GM23248 (cell line): ENCODE data around the gene GALNT10. TPM values are rescaled to one million over a fixed set of nuclear protein-coding genes. Genes with fewer than 3 reads are reported as not detected.

Experiments used
- DNase-seq: peaks from one replicate; pipeline ENCODE4 v3.0.0-alpha.2; 2015
- H2AFZ ChIP-seq: fragments of 200-600 bp; sonication (generic); 2 replicates; pipeline ENCODE4 v1.6.1; 2016; ENCODE audit warnings: antibody characterized with exemption
- H3F3A ChIP-seq: fragments of 200-600 bp; sonication (generic); 2 replicates; pipeline ENCODE4 v1.6.1; 2016; ENCODE audit warnings: mild to moderate bottlenecking, antibody characterized with exemption, mixed run types; ENCODE audit not compliant: insufficient read depth
- H3K27ac ChIP-seq: fragments of 200-600 bp; sonication (generic); 2 replicates; pipeline ENCODE4 v1.5.1; 2016; ENCODE audit warnings: mild to moderate bottlenecking
- H3K27me3 ChIP-seq: fragments of 200-600 bp; sonication (generic); replicated peaks from 2 replicates; pipeline ENCODE4 v1.6.1; 2016; ENCODE audit warnings: mild to moderate bottlenecking; ENCODE audit not compliant: insufficient read depth
- H3K36me3 ChIP-seq: fragments of 200-600 bp; sonication (generic); 2 replicates; pipeline ENCODE4 v1.6.1; 2016; ENCODE audit warnings: low read depth, mild to moderate bottlenecking
- H3K4me1 ChIP-seq: fragments of 200-600 bp; sonication (generic); 2 replicates; pipeline ENCODE4 v1.6.1; 2016; ENCODE audit warnings: mild to moderate bottlenecking; ENCODE audit not compliant: insufficient read depth
- H3K4me2 ChIP-seq: fragments of 200-600 bp; sonication (generic); one replicate; pipeline ENCODE4 v1.6.1; 2016; ENCODE audit warnings: mild to moderate bottlenecking; ENCODE audit not compliant: unreplicated experiment
- H3K4me3 ChIP-seq: fragments of 200-600 bp; sonication (generic); 2 replicates; pipeline ENCODE4 v1.5.1; 2016; ENCODE audit warnings: mild to moderate bottlenecking
- H3K79me2 ChIP-seq: fragments of 200-600 bp; sonication (generic); 2 replicates; pipeline ENCODE4 v1.6.1; 2016; ENCODE audit warnings: mild to moderate bottlenecking; ENCODE audit not compliant: insufficient read depth
- H3K9ac ChIP-seq: fragments of 200-600 bp; sonication (generic); 2 replicates; pipeline ENCODE4 v1.6.1; 2016; ENCODE audit warnings: mild to moderate bottlenecking
- H3K9me2 ChIP-seq: fragments of 200-600 bp; sonication (generic); 2 replicates; pipeline ENCODE4 v1.6.1; 2016; ENCODE audit warnings: mixed run types, mild to moderate bottlenecking, moderate library complexity; ENCODE audit not compliant: insufficient read depth
- H3K9me3 ChIP-seq: fragments of 200-600 bp; sonication (generic); one replicate; pipeline ENCODE4 v1.6.1; 2017; ENCODE audit warnings: low read depth
- H4K20me1 ChIP-seq: fragments of 200-600 bp; sonication (generic); 2 replicates; pipeline ENCODE4 v1.6.0; 2016; ENCODE audit not compliant: insufficient read depth
- EZH2 ChIP-seq: fragments of 200-600 bp; sonication (generic); IDR thresholded peaks from 2 replicates; pipeline ENCODE4 v1.6.1; 2018; ENCODE audit warnings: antibody characterized with exemption, mild to moderate bottlenecking; ENCODE audit not compliant: insufficient read depth, poor library complexity, severe bottlenecking
- EZH2phosphoT487 ChIP-seq: fragments of 200-600 bp; sonication (generic); IDR thresholded peaks from 2 replicates; pipeline ENCODE4 v1.6.1; 2018; ENCODE audit warnings: antibody characterized with exemption, moderate library complexity, mild to moderate bottlenecking, low read depth; ENCODE audit not compliant: insufficient read depth
- WGBS, 2 experiments: methylation state at CpG; one replicate each; pipeline ENCODE4 v1.1.6; 2015 to 2017; ENCODE audit warnings: low lambda C conversion rate in 2 of 2, low coverage in 1 of 2; ENCODE audit errors: missing lambda C conversion rate in 2 of 2; 5-methylcytosine and 5-hydroxymethylcytosine counted together
- in situ Hi-C: fragments of 300-500 bp; cut with MboI; formaldehyde crosslinking; loops from 2 replicates; pipeline ENCODE4 v1.15.0; 2020
- polyA plus RNA-seq: library from polyadenylated mRNA; unstranded; fragments of >200 nt; fragmentation: Nextera tagmentation; extraction: Ambion mirVana; gene quantifications from 2 replicates; pipeline ENCODE4 v1.2.1, GENCODE V29; 2016
- total RNA-seq: library from RNA; depleted of rRNA; stranded (reverse); fragments of >200 nt; shearing (Covaris generic); gene quantifications from 2 replicates; pipeline ENCODE4 v1.2.3, GENCODE V29; 2014

Gene GALNT10
- total and polyA plus RNA-seq, 2 experiments from 2014 or later, result 23.3 to 67.9 TPM

DNA sequence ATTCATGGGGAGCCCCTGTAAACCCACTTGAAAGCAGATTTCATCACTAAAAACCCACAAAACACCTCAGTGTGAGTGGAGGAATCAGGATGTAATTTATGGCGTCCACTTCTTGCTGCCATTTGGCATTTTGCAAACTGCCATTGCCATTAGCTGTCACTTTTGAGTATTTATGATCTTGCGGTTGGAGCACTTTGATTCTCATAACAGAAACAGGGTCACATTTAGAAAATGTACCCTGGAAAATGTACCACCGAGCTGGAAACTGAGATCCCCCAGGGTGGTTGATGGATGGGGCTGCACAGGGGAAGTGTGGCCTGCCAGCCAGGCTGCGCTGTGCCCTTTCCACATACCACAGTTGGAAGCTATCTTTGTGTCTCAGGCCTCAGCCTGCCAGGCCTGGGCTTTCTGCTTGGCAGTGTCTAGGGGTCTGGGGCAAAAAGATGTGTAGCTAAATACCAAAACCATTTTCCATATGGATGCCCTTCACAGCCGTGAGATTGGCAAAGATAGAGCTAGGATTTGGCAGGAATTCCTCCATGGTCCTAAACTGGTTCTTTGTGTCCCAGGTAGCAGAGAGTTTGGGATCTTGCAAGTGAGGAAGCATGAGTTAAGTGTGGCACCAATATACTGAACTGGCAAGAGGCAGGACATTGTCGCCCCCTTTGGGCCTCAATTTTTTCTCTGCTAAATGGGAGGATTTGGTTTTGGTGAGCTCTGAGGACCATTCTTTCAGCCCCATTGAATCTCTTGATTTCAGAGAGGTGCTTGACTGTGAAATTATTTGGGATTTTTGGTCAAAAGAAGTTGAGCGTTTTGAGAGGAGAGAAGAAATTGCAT, 46.2 kb downstream of the GALNT10 start:
- 0 out of 2 replicates have a peak, but pooled peaks cover 7% of the 10 kb centered on the region for H4K20me1 ChIP-seq
- no peak for DNase-seq
- H2AFZ ChIP-seq, result no peak overlapping the region
- no peaks in the 10 kb centered on the region for H3K9me3 ChIP-seq
- H3K27ac ChIP-seq, result no peak overlapping the region
- no peaks in the 10 kb centered on the region for H3K27me3 ChIP-seq
- H3K4me2 ChIP-seq, result no peak overlapping the region
- 97 to 99% methylated on average over 7 of the region's 7 CpGs for WGBS, 2 experiments
- TF ChIP-seq EZH2phosphoT487 (no peak), EZH2 (no peak)
- no peaks in the 10 kb centered on the region for H3K9me2 ChIP-seq
- H3K4me1 ChIP-seq, result no peaks in the 10 kb centered on the region
- H3K36me3 ChIP-seq, result no peaks in the 10 kb centered on the region
- in situ Hi-C loops, result no loop called here
- no peaks in the 10 kb centered on the region for H3F3A ChIP-seq
- peaks cover 100% of the 10 kb centered on the region for H3K79me2 ChIP-seq
- H3K9ac ChIP-seq, result no peak overlapping the region
- no peak overlapping the region for H3K4me3 ChIP-seq

GRCh38 chr5:154237376-154237743, 46.8 kb downstream of the GALNT10 start:
- Histone ChIP-seq H3K27ac (no peak overlapping the region), H3K79me2 (peaks cover 100% of the 10 kb centered on the region), H3K36me3 (no peaks in the 10 kb centered on the region), H3K4me1 (no peaks in the 10 kb centered on the region), H3K4me3 (no peak overlapping the region), H3K4me2 (no peak overlapping the region), H3F3A (no peaks in the 10 kb centered on the region), H3K9ac (no peak overlapping the region), H3K9me2 (no peaks in the 10 kb centered on the region), H2AFZ (no peak overlapping the region), H3K9me3 (no peaks in the 10 kb centered on the region), H4K20me1 (0 out of 2 replicates have a peak, but pooled peaks cover 7% of the 10 kb centered on the region), H3K27me3 (no peaks in the 10 kb centered on the region)
- in situ Hi-C loops, result no loop called here
- TF ChIP-seq EZH2 (no peak), EZH2phosphoT487 (no peak)
- 94 to 96% methylated on average over 5 of the region's 5 CpGs for WGBS, 2 experiments
- no peak for DNase-seq

- Histone ChIP-seq H3K9me3 (no peaks in the 10 kb centered on the region), H3K27ac (no peak overlapping the region), H3K4me3 (no peak overlapping the region), H4K20me1 (0 out of 2 replicates have a peak, but pooled peaks cover 7% of the 10 kb centered on the region), H3K4me1 (no peaks in the 10 kb centered on the region), H3F3A (no peaks in the 10 kb centered on the region), H3K9ac (no peak overlapping the region), H3K27me3 (no peaks in the 10 kb centered on the region), H3K79me2 (peaks cover 100% of the 10 kb centered on the region), H3K4me2 (no peak overlapping the region), H3K36me3 (no peaks in the 10 kb centered on the region), H3K9me2 (no peaks in the 10 kb centered on the region), H2AFZ (no peak overlapping the region)
- in situ Hi-C loops, result no loop called here
- WGBS, 2 experiments, result 93% methylated on average over 5 of the region's 5 CpGs
- DNase-seq, result no peak
- TF ChIP-seq EZH2phosphoT487, result no peak
- no peak for TF ChIP-seq EZH2
Measured at GRCh38 chr5:154237946-154238345, 47.4 kb downstream of the GALNT10 start.

GRCh38 chr5:154238776-154239481, 48.4 kb downstream of the GALNT10 start:
- H3K4me1 ChIP-seq, result peaks cover 7% of the 10 kb centered on the region
- no peaks in the 10 kb centered on the region for H3K27me3 ChIP-seq
- H3K4me2 ChIP-seq, result no peak overlapping the region
- in situ Hi-C loops, result no loop called here
- TF ChIP-seq EZH2 (no peak), EZH2phosphoT487 (no peak)
- H4K20me1 ChIP-seq, result peaks cover 7% of the 10 kb centered on the region; the same call in 1 of the 2 replicates
- no peaks in the 10 kb centered on the region for H3K36me3 ChIP-seq
- WGBS, 2 experiments, result 69 to 71% methylated on average over 10 of the region's 10 CpGs
- no peak overlapping the region for H3K27ac ChIP-seq
- H2AFZ ChIP-seq, result no peak overlapping the region
- H3K9me3 ChIP-seq, result no peaks in the 10 kb centered on the region
- H3K9me2 ChIP-seq, result no peaks in the 10 kb centered on the region
- H3K4me3 ChIP-seq, result no peak overlapping the region
- no peaks in the 10 kb centered on the region for H3F3A ChIP-seq
- H3K9ac ChIP-seq, result no peak overlapping the region
- peaks cover 100% of the 10 kb centered on the region for H3K79me2 ChIP-seq
- DNase-seq, result no peak
